ENCODE measurements around the gene MT1H.
"Not testable (repeated sequence)": the region's sequence is repeated elsewhere in the genome, so short reads cannot be mapped to it uniquely, and the experiment has no call there.

Gene MT1H

DNA sequence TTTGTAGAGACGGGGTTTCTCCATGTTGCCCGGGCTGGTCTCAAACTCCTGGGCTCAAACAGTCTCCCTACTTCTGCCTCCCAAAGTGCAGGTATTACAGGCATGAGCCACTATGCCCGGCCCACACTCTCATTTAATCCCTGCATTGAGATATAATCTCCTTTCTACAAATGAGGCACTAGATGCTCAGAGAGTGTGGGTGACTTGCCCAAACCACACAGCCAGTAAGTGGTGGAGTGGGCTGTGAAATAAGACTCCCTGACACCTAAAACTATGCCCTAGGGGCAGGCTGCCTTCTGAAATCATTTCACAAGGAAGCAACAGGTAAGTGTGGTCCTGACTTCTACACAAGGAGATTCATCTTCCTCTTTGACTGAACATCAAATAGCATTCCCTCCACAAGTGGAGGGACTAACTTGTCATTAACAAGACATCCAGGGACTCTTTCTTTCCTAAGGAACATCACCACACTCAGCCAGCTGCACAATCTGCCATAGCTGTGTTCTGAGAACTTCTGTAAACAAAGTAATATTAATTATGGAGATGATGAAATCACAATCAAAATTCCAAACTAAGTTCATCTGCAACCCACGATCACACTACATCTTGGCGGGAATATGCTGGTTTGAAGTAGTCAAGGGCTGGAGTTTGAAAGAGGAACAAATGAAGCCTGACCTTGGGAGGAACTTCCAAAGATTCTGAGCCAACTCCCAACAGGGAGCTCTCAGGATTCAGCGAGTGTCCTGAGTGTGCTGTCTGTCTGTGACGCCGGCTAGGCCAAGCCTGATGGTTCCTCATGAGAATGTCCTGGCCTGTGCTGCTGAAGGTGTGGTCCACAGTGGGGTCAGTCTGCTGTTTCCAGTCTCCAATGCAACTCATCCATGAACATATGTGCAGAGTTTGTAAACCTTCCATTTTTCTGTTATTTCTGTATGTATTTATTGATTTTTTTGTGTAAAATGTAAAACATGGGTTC, 4.0 kb upstream of the MT1H start:
- not testable (repeated sequence) for DNase-seq

DNA sequence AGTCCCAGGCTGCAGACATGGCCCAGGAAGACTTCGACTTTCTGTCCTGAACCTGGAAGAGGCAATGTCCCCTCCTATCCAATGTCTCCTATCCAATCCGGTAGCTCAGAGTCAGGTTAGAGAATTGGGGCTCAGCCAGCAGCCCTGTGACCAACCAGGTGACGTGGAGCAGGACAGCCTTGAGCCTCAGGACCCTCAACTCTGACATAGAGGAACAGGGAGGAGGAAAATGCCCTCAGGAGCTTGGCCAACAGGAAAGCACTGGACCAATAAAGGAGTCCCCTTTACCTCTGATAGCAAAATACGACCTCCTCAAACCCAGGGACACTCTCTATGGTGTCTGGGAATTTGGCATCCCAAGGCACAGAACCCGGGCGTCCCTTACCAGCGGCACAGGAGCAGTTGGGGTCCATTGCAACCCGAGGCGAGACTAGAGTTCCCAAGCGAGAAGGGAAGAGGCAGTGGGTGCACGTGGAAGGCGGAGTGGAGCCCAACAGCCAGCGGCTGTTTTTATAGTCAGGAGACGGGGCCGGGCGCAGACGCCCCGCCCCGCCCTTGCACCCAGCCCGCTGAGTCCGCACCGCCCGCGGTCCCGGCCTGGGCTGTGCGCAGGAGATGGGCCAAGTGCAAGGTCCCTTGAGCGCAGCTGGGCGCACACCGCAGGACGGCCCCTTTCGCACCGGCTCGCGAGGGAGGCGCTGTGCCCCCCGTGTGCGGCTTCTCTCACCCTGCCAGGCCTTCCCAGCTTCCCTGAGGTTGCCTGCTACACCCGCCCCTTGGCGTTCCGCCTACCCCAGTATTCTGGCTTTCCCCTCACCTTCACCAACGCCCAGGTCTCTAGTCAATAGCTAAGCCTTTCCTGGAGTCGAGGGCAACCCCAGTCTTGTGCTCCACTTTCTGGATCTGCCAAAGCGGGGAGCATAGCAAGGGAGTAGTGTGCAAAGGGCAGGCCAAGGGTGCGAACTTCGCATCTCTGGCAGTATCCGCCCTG, 1.7 kb upstream of the MT1H start, which contains the start of gene MT1G:
Gene MT1G, minus strand, starts transcription at position 485 of the 991 bp plus-strand sequence. Its CDS starts 72 bp downstream, at position 413.
- DNase-seq, result no peak

DNA sequence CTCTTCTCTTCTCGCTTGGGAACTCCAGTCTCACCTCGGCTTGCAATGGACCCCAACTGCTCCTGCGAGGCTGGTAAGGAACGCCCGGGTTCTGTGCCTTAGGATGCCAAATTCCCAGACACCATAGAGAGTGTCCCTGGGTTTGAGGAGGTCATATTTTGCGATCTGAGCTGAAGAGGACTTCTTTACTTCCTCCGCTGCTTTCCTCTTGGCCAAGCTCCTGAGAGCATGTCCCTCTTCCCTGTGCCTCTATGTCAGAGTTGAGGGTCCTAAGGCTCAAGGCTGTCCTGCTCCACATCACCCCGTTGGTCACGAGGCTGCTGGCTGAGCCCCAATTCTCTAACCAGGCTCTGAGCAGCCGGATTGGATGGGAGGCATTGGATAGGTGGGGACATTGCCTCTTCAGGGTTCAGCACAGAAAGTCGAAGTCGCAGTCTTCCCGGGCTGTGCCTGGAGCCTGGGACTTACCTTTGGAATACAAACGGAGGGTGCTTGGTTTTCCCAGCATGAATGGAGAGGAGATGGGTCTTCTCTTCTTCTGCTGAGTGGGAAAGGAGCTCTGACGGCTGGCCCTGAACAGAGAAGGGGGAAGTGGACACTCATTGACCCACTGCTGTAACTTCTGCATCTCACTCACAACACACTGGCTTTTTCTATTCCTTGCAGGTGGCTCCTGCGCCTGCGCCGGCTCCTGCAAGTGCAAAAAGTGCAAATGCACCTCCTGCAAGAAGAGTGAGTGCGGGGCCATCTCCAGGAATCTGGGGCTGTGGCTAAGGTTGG, 416 bp downstream of the MT1H start:
- DNase-seq, result no peak

DNA sequence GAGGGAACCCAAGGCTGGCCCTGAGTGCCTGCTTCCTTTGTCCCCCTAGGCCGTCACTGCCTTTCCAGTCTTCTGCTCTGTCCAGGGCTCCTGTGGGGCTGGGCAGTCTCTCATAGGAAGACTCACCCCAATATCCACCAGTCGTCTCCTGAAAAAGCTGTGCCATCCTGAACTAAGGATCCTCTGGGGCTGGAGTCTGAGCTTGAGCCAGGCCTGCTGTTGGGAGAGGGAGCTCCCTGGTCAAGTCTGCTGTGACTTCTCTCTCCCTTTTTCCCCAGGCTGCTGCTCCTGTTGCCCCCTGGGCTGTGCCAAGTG, 963 bp downstream of the MT1H start:
- DNase-seq, result no peak

DNA sequence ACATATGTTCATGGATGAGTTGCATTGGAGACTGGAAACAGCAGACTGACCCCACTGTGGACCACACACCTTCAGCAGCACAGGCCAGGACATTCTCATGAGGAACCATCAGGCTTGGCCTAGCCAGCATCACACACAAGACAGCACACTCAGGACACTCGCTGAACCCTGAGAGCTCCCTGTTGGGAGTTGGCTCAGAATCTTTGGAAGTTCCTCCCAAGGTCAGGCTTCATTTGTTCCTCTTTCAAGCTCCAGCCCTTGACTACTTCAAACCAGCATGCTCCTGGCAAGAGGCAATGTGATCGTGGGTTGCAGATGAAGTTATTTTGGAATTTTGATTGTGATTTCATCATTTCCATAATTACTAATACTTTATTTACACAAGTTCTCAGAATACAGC, 2.1 kb downstream of the MT1H start:
- DNase-seq, result not testable (repeated sequence)

DNA sequence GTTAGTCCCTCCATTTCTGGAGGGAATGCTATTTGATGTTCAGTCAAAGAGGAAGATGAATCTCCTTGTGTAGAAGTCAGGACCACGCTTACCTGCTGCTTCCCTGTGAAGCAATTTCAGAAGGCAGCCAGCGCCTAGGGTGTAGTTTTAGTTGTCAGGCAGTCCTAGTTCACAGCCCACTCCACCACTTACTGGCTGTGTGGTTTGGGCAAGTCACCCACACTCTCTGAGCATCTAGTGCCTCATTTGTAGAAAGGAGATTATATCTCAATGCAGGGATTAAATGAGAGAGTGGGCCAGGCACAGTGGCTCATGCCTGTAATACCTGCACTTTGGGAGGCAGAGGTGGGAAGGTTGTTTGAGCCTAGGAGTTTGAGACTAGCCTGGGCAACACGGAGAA, 2.6 kb downstream of the MT1H start:
- DNase-seq, result not testable (repeated sequence)

DNA sequence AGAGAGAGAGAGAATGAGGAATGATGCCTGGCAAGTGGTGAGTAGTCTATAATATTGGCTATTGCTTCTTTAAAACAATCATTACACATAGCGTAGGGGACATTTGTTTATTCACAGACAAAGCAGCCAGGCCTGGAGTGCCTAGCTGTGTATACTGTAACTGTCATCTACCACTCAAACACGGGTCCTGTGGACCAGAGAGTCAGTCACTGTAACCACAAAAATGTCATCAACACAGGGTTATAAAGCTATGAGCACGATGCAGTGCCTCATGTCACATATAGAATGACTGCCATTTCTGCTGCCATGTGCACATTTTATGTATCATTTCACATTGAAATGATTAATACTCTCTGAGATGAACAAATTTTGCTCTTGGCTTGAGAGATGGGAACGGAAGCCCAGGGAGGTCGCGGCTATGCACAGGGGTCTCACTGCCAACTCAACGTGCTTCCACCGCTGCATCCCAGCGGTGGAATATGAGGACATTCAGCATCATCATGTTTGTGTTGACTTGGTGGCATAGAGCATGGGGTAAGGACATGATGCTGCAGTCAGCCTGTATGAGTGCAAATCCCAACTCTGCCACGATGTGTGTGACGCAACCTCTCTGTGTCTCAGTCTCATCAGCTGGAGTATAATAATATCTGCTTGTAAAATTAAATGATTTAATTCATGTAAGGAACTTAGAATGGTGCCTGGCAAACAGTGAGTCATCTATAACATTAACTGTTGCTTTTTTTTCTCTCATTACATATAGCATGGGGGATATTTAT, 3.3 kb downstream of the MT1H start:
- DNase-seq, result no peak

DNA sequence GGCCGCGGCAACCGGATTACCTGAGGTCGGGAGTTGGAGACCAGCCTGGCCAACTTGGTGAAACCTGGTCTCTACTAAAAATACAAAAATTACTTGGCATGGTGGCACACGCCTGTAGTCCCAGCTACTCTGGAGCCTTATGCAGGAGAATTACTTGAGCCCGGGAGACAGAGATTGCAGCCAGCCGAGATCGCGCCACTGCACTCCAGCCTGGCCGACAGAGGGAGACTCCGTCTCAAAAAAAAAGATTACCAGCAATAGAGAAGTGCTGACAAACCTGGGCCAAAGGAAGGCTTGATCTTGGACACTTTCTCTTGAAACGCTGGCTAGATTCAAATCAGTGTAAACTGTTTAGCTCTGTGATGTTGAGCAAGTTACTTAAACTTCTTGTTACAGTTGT, 4.3 kb downstream of the MT1H start:
- no peak for DNase-seq

DNA sequence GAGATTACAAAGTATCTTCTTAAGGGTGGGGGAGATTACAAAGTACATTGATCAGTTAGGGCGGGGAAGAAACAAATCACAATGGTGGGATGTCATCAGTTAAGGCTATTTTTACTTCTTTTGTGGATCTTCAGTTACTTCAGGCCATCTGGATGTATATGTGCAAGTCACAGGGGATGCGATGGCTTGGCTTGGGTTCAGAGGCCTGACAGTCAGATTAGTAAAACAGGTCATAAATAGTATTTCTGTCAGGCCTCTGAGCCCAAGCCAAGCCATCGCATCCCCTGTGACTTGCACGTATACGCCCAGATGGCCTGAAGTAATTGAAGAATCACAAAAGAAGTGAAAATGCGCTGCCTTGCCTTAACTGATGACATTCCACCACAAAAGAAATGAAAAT, 5.0 kb downstream of the MT1H start:
- not testable (repeated sequence) for DNase-seq

DNA sequence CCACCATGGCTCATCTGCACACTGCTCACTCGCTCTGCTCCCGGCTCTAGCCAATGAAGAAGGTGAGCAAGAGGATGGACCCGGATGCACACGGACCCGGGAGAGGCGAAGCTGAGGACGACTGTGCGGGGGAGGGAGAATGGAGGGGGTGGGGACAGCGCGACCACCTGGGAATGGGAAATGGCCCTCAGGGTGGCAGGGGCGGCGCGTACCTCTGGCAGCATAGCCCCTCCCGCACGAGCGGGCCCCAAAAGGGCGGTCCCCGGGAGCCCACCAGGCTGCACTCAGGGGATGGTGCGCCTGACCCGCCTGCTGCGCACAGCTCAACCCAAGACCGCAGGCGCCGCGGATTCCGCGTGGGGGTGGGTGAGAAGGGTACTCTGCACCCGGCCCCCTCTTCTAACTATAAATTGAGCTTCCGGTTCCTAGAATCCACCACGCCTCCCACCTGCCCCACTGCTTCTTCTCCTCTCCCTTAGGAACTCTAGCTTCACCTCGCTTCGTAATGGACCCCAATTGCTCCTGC, 6.1 kb downstream of the MT1H start:
- peak; percentile 36 for DNase-seq

DNA sequence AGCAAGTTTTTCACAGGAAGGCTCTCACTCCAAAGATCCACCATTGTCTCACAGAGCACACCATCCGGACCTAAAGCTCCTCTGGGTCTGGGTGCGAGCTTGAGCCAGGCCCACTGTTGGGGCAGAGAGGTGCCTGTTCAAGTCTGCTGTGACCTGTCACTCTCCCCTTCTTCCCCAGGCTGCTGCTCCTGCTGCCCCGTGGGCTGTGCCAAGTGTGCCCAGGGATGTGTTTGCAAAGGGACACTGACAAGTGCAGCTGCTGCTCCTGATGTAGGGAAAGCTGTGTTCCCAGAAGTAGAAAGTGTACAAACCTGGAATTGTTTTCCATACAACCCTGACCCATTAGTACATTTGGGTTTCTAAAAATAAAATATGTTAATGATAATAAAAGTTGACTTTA, 7.9 kb downstream of the MT1H start:
- DNase-seq, result no peak

DNA sequence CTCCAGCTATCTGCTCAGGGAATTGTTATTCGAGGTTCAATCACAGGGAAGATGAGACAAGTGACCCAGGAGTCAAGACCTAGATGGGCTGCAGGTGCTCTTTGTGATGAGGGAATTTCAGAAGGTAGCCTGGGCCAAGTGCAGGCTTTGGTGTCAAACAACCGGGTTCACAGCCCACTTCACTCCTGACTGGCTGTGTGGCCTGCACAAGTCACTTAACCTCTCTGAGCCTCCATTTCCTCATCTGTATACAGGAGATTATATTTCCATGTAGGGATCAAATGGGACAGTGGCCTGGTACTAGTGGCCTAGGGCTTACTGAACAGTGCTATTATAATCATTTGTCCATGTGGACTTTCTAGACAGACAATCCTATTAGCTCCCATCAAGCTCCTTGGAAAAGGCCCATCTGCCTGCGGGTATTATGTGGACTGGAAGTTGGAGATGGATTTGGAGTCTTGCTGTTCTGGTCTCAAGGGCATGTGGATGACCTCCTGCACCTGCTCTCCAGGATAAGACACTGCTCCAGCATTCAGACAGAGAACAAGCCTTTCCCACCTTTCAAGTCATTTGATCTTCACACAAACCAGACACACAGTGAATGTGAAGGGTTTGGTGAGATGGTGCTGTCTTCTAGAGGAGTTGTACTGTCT, 9.6 kb downstream of the MT1H start:
- no peak for DNase-seq

DNA sequence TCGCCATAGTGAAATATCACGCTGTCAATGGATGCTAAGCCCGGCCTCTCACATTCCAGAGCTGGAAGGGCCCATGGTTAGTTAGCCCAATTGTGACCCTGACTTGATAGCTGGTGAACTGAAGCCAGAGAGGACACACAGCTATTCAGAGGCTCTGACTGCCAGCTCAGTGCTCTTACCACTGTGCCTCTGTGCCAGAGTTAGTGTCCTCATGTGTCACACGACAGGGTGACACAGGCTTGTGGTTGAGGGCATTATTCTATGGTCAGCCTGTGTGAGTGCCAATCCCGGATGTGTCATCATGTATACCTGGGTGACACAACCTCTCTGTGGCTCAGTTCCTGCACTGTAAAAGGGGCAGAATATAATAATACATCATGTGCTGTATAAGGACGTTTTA, 10.2 kb downstream of the MT1H start:
- no peak for DNase-seq

DNA sequence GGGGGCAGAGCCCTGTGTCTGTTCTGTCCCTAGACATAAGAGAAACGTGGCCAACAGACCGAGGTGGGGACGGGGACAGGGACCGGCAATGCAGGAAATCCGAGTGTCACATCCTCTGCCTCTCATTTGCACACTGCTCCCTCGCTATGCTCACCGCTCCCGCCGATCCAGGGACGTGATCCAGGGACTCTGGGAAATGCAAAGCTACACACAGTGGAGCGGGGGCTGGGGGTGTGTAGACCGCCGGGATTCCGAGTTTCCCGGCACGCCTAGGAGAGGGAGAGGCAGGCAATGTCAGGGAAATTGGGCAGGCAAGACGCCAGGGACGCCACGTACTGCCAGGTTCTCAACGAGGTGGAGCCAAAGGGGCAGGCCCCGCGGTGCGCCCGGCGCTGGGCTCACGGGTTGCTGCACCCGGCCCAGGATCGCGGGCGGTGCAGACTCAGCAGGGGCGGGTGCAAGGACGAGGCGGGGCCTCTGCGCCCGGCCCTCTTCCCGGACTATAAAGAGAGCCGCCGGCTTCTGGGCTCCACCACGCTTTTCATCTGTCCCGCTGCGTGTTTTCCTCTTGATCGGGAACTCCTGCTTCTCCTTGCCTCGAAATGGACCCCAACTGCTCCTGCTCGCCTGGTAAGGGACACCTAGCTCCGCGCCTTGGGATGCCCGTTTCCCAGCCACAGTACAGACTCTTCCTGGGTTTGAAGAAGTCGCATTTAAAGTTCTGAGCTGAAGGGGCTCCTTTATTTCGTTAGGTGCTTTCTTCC, 12.5 kb downstream of the MT1H start, which contains the start of gene MT1X:
Gene MT1X, plus strand, starts transcription at position 532 of the 764 bp plus-strand sequence. Its CDS starts 71 bp downstream, at position 603.
- DNase-seq, result peak; percentile 74

DNA sequence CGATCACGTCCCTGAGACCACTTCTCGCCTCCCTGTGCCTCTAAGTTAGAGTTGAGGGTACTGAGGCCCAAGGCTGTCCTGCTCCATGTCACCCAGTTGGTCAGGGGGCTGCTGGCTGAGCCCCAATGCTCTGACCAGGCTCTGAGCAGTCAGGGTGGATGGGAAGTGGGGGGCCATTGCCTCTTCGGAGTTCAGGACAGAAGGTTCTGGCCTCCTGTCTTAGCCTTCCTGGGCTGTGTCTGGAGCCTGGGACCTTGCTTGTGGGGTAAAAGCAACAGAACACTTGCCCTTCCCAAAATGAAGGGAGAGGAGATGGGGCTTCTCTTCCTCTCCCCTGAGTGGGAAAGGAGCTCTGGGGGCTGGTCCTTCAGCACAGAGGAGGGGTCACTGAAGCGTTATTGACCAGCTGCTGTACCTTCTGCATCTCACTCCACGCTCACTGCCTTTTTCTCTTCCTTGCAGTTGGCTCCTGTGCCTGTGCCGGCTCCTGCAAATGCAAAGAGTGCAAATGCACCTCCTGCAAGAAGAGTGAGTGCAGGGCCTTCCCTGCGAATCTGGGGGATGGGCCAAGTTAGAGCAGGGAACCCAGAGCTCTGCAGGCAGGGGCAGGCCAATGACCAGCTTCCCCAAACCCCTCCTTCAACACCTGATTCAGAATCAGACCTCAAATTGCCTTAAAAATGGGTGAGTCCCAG, 13.2 kb downstream of the MT1H start:
- no peak for DNase-seq

DNA sequence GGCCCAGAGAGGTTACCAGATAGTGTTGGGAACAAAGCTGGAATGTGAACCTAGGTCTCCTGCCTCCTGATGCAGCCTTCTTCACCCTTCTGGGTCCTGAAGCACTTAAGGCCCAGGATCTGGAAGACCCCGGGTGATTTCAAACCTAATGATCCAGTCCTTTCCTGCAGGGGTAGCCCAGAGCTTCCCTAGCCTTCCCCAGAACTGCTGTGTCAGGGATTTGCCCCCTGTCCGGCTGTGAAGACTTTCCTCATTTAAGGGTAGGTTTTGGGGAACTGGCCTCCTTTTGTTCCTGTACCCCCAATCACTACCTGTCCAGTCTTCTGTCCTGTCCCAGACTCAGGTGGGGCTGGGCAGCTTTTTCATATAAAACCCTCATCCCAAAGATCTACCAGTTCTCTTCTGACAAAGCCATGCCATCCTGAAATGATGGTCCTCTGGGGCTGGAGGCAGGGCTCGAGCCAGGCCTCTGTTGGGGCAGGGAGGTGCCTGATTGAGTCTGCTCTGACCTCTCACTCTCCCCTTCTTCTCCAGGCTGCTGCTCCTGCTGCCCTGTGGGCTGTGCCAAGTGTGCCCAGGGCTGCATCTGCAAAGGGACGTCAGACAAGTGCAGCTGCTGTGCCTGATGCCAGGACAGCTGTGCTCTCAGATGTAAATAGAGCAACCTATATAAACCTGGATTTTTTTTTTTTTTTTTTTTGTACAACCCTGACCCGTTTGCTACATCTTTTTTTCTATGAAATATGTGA, 14.0 kb downstream of the MT1H start:
- DNase-seq, result no peak

DNA sequence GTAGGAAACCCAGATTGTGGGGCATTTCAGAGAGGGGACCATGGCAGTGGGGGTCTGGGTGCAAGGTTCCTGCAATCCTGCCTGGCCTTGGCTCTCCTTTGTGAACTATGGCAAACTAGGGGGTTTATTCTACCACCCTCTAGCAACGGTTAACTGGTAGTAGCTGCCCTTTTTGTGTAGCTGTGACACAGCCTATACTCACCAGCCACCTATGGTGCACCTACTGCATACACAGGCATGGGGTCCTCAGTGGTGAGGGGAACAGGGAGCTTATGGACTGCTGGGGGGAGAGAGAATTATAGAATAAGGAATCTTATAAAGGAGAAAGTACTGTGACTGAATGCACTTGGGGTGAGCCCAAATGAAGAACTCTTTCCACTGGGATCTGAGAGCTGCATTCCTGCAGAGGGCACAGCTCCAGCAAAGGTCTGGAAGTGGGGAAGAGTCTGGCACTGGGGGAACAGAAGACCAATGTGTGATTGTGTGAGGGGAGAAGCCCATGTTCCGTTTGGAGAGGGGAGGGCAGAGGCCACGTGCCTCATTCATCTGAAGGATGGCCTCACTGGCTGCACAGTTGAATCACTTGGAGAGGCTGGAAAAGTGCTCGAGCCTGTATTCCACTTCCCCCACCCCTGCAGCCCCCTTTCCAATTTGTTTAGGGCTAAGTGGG, 14.8 kb downstream of the MT1H start:
- no peak for DNase-seq
